Inferior parietal cortex (tissue), 1 donor: Measurements from ENCODE around the gene RSPH4A.
A peak's percentile ranks its signal among the peaks of the same experiment; 100 is the strongest.
"Not testable (repeated sequence)": the region's sequence is repeated elsewhere in the genome, so short reads cannot be mapped to it uniquely, and the experiment has no call there.

ENCODE experiments used
- DNase-seq: peaks from one replicate; pipeline ENCODE4 v3.0.0-alpha.2; 2016; ENCODE audit errors: extremely low spot score

RSPH4A gene

DNA sequence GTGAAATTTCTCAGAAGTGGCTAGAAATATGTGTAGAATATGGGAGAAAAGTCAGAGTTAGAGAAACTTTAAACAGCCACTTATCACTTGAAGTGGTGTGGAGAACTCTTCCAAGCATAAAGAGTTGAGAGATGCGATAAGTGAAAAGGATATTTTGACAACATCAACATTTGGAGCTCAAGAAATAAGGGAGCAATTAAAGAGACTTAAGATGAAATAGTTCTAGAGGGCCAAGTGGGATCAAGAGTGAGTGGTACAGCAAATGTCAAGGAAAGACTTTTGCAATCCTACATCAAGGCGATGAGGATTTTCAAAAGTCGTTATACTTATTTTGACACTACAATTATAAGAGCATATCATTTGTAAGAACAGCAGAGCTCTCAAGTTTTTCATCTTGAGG, 9.6 kb downstream of the RSPH4A start:
- DNase-seq, result no peak

DNA sequence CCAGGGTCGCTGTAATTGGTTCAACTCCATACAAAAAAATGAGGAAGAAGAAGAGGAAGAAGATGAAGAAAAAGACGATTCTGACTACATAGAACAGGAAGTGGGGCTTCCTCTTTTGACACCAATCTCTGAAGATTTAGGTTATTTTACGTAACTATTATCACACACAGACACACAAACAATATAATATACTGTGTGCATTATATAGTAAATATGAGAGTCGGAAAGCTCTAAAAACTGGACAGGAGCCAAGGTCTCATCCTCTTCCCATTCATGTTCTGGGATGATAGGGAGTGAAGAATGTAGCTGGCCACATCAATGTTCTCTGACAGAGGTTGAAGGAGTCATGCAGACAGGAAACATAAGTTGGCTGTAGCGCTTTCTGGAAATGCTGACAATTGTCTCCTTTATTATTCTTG, 13.3 kb downstream of the RSPH4A start:
- DNase-seq, result no peak

DNA sequence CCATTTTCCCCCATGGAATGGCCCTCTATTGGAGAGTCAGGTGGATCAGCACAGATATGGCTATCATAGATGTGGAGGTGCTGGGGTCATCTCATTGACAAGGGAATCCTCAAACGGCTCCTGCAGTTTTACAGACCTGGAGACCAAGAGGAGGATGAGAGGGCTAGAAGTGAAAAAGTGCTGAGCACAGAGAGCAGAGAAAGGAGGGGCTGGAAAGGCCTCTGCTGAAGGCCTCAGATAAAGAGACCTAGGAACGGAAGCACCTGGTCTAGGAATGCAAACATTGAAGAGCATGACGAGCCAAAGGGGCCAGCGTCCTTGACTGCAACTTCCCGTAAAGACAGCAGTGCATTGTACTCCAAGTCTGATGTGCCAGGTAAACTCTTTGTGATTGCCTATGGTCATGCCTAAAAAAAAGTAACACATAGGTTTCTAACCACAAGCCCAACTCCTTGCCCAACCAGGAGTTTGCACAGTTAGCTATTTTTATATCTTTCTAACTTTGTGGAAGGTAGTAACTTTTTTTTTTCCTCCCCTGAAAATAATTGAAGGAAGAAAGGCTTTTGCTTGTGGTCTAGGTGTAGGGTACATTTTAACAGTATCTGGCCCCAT, 15.2 kb downstream of the RSPH4A start:
- DNase-seq, result no peak

DNA sequence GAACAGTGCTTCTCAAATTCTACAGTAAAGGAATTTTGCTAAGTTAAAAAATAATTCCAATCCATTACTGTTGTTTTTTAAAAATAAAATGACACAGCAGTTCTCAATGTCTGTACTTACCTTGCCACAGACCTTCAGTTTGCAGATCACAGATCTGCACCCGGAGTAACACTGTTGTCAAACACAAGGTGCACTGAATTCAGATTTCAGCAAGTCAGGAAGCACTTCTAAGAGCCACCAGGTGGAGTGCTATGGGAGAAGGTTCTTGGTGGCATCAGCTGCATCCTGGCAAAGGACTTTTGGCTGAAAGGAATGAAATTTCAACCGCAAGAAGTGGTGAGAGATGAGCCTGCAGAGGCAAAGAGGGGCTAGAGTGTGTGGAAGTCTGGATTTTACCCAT, 17.4 kb downstream of the RSPH4A start:
- DNase-seq, result no peak

DNA sequence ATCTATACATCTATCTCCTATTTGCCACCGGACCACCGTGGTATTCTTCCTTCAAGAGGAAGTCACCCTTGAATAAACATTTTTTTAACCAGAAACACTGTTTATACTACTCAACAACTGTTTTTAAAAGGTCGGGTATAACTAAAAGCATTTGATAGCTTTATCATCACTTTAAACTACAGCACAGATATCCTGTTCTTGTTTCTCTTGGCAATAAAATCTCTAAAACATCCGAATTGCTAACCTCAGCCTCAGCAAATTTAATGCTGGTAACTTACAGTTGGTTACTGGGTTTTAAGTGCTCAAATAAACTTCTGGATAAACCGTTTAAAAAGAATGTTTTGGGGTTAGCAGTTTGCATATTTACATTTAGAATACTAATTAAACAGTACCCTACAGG, 31.9 kb downstream of the RSPH4A start:
- no peak for DNase-seq

DNA sequence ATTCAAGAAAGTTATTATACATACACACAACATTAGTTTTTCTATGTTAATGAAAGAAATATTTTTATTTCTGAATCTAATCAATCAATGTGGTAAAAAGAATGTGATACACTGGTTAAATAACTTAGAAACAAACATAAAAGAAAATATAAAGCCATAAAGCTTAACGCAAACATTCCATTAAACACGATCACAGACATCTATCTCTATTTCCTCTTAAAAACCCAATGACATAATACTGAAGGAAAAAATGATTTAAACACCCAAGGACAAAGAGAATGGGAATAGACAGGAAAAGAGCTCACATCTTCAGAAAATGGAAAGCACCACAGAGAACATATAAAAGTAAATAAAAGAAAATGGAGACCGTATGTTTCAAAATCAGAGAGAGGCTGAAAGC, 32.9 kb downstream of the RSPH4A start:
- no peak for DNase-seq

DNA sequence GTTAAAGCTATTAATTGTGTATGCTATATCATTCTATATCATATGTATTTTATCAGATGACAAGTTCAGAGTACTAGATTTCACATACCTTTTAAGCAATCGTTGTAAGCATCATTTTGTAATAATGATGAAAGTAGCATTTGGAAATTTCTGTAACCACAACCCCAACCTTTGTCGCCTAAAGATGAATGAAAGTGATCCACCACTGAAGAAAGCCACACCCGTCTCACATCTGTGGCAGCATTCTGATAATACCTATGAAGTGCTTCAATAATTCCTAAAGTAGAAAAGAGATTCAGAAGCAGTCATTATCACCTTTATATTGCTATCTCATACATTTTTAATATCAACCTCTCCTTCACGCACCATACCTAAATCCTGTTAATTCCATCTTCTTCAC, 35.6 kb downstream of the RSPH4A start:
- no peak for DNase-seq

DNA sequence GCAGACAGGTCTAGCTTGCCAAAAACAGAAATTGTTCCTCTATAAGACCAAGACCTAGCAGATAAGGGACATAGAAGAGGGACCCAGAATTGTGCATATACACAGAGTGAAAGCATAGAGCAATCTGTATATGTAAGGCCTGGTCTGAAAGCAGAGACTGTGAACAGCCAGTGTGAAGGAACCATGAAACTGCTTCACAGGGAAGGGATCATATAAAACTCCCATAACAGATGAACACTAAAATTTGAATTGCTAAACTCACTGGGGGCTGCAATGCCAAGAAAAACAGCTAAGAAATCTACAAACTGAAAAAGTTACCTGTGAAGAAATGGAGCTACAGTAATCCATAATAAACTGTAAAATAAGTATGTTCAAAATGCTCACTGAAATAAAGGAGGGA, 45.3 kb downstream of the RSPH4A start:
- no peak for DNase-seq

DNA sequence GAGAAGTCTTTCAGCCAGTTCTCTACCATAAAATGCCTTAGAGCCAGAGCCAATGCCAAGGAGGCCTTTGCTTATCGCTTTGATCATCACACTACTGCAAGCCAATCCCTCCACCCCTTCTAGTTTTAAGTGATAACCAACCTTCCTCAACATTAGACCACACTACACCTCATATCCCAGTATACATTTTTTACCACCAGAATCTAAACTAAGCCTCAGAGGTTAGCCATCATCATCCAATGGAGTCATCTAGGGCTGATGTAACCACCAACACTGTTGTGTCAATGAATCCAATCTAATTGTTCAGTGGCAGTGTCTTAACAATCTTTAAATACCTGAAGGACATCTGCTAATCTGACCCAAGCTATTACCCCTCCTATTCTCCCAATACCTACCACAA, 45.9 kb downstream of the RSPH4A start:
- DNase-seq, result no peak

DNA sequence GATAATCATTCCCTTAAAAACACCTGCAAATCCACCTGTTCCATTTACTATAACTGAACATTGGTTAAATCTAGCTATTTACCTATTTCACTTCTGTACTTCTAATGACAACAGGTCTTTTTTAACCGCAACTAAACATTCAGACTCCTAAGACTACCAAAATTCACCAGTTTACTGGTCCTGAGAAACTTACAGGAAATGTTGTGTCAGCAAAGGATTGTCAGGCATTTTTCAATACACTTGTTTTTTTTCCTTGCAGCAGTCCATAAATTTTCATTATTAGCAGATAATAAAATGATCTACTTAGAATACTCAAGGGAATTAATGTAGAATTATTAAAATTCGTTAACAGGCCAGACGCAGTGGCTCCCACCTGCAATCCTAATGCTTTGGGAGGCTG, 47.0 kb downstream of the RSPH4A start:
- DNase-seq, result no peak

DNA sequence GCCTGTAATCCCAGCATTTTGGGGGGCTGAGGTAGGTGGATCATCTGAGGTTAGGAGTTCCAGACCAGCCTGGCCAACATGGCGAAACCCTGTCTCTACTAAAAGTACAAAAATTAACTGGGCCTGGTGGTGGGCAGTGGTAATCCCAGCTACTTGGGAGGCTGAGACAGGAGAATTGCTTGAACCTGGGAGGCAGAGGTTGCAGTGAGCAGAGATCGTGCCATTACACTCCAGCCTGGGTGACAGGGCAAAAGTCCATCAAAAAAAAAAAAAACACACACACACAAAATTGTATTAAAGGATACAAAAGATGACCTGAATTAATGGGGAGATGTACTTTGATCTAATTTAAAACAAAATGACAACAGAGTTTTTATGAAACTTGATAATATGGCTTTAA, 47.9 kb downstream of the RSPH4A start:
- DNase-seq, result not testable (repeated sequence)

DNA sequence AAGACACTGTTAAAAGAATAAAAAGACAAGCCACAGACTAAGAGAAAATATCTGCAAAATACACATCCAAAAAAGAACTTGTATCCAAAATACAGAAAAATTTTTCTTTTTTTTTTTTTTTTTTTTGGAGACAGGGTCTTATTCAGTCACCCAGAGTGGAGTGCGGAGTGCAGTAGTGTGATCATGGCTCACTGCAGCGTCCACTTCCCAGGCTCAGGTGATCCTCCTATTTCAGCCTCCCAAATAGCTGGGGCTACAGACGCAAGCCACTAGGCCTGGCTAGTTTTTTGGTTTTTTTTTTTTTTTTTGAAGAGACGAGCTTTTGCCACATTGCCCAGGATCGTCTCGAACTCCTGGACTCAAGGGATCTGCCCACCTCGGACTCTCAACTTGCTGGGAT, 49.2 kb downstream of the RSPH4A start:
- DNase-seq, result no peak

DNA sequence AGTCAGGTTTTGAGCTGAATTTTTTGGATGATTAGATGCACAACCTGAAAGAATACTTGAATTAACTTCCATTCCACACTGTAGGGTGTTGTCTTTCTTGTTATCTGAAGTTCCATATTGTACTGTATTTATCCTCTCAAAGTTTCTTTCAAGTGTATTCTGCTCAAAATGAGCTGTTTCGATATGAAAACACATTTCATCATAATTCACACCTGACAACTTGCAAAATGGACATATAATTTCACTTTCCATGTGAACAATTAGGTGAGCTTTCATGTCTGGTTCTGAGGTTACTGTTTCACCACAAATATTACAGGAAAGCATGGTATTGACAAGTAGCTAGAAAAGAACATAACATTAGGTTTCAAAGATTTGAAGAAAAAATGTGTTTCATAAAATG, 50.6 kb downstream of the RSPH4A start:
- no peak for DNase-seq

DNA sequence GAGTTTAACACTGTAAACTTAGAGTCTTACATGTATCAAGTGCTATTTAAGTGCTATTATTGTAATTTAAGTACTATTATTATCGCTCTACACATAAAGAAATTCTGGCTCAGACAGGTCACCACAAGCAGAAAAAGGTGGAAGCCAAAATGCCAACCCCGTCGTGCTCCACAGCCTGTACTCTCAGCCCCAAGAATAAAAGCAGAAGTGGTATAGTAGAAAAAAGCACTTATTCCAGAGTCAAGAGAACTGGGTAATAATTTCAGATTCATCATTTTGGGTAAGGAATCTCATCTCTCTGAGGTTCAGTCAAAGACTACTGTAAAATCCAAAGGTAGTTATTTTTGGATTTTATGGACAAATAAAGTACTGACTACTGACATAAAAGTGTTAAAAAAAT, 51.3 kb downstream of the RSPH4A start:
- no peak for DNase-seq

DNA sequence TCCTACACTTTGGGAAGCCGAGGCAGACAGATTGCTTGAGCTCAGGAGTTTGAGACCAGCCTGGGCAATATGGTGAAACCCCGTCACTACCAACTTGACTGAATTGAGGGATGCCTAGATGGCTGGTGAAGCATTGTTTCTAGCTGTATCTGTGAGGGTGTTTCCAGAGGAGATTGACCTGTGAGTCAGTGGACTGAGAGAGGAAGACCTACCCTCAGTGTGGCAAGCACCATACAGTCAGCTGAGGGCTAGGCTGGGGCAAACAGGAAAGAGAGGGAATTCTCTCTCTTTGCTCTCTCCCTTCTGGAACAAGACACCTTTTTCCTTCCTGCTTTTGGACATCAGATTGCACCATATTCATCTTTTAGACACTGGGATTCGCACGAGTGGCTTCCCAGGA, 56.0 kb downstream of the RSPH4A start:
- no peak for DNase-seq

DNA sequence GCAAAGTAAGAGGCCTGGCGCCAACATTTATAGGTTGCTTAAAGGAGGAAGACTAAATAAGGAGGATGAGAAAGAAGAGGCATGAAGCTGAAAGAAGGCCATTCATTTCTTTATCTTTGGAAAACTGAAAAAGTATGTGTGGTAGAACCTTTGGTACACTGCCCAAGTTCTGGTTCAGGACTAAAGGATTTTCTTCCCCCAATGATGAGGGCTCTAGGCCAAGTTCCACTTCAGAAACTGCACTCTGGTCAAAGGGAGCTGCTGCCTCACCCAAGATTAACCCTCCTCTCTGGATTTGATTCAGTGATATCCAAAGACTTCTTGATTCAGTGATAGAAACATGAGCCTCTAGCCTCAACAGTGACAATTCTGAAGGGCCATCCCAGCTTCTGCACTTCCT, 59.7 kb downstream of the RSPH4A start:
- DNase-seq, result no peak

DNA sequence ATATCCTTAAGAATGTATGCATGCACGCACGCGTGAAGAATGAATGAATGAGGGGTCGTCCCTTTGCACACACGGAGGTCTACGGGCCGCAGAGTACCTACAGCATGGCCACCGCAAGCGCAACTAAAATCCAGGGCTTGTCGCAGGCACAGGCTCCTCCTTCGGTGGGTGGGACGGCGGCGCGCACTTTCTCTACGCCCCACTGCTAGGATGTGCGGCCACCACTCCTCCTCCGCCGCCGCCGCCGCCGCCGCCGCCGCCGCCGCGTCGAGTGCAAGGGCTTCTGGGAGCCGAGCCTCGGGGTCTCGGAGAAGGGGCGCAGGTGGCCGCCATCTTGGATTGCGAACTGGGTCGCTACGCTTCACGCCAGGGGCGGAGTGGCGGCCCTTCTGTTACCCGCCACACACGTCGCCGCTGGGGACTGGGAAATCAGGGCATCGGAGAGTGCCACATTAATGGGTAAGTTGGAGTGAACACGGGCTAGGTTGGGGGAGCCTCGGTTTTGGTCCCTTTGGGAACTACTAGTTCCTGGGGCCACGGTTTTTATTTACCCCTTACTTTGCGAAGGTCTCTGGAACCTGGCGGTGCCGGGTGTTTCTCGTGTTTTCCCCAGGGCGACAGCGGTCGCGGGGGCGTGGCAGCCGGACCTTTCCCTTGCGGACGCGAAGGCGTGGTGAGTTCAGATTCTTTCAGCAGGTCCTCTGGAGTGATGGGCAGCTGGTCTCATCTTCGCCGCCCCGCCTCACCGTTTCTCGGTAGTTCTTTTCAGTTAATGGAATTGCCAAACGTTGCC, 64.8 kb downstream of the RSPH4A start, which contains the start of gene KPNA5:
KPNA5 (plus strand) TSS at position 332 of the 793 bp plus-strand sequence; CDS start at position 456, 124 bp downstream.
- peak; percentile 86 for DNase-seq

DNA sequence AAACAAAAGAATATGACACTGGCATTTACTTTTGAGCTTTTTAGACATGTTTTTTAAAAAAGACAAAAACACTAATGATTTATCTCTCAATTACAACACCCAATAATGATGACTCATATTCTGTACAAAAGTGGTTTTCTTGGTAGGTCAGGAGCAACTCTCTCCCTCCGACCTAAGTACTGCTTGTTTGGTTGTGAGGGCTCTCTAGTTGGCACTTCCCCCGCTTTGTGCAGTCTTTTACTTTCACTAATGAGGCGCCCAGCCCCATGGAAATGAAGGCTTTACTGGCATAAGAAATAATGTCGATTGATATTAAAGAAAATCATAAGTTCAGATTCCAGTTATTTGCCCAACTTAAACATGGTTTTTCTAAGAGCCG, 66.0 kb downstream of the RSPH4A start:
- DNase-seq, result peak; percentile 45
